ENCODE data around the gene MCL1. TPM values are rescaled to one million over a fixed set of nuclear protein-coding genes. Genes with fewer than 3 reads are reported as not detected.
A peak's percentile ranks its signal among the peaks of the same experiment; 100 is the strongest.

Gene MCL1
- total and polyA plus RNA-seq, 2 experiments from 2014 or later, result 55.3 to 244 TPM

GRCh38 chr1:150604226-150604588, 24.8 kb upstream of the MCL1 start:
- DNase-seq (ENCODE audit: low spot score) (no peak), ATAC-seq (no peak)
- Mint-ChIP-seq H3K36me3 (ENCODE audit: low read depth) (peaks cover 14% of the 10 kb centered on the region; the same call in 2 of the 3 replicates), H3K27ac (peak overlapping the region; percentile 98), H3K4me3 (peak overlapping the region; percentile 22; the same call in 2 of the 3 replicates), H3K27me3 (ENCODE audit: insufficient read depth, low read depth, poor library complexity) (no peaks in the 10 kb centered on the region), H3K4me1 (peaks cover 17% of the 10 kb centered on the region), H3K9me3 (no peaks in the 10 kb centered on the region)
- H3K79me2 ChIP-seq (replicated peaks; ENCODE audit: insufficient read depth), result no peaks in the 10 kb centered on the region
- peak overlapping the region; percentile 7 for H3K4me2 ChIP-seq
- H3K4me3 ChIP-seq, result no peak overlapping the region
- H3K36me3 ChIP-seq (ENCODE audit: insufficient read depth), result no peaks in the 10 kb centered on the region
- TF ChIP-seq EZH2phosphoT487 (IDR thresholded peaks at IDR 0.05; ENCODE audit: unreplicated experiment) (no peak), ZNF114 (CRISPR knock-in tag; IDR thresholded peaks at IDR 0.05) (no peak), ZNF331 (CRISPR knock-in tag; IDR thresholded peaks at IDR 0.05; ENCODE audit: low read depth) (no peak), CREB1 (CRISPR knock-in tag; IDR thresholded peaks at IDR 0.05; ENCODE audit: low read depth) (no peak)
- TF ChIP-seq, protein P1, sequence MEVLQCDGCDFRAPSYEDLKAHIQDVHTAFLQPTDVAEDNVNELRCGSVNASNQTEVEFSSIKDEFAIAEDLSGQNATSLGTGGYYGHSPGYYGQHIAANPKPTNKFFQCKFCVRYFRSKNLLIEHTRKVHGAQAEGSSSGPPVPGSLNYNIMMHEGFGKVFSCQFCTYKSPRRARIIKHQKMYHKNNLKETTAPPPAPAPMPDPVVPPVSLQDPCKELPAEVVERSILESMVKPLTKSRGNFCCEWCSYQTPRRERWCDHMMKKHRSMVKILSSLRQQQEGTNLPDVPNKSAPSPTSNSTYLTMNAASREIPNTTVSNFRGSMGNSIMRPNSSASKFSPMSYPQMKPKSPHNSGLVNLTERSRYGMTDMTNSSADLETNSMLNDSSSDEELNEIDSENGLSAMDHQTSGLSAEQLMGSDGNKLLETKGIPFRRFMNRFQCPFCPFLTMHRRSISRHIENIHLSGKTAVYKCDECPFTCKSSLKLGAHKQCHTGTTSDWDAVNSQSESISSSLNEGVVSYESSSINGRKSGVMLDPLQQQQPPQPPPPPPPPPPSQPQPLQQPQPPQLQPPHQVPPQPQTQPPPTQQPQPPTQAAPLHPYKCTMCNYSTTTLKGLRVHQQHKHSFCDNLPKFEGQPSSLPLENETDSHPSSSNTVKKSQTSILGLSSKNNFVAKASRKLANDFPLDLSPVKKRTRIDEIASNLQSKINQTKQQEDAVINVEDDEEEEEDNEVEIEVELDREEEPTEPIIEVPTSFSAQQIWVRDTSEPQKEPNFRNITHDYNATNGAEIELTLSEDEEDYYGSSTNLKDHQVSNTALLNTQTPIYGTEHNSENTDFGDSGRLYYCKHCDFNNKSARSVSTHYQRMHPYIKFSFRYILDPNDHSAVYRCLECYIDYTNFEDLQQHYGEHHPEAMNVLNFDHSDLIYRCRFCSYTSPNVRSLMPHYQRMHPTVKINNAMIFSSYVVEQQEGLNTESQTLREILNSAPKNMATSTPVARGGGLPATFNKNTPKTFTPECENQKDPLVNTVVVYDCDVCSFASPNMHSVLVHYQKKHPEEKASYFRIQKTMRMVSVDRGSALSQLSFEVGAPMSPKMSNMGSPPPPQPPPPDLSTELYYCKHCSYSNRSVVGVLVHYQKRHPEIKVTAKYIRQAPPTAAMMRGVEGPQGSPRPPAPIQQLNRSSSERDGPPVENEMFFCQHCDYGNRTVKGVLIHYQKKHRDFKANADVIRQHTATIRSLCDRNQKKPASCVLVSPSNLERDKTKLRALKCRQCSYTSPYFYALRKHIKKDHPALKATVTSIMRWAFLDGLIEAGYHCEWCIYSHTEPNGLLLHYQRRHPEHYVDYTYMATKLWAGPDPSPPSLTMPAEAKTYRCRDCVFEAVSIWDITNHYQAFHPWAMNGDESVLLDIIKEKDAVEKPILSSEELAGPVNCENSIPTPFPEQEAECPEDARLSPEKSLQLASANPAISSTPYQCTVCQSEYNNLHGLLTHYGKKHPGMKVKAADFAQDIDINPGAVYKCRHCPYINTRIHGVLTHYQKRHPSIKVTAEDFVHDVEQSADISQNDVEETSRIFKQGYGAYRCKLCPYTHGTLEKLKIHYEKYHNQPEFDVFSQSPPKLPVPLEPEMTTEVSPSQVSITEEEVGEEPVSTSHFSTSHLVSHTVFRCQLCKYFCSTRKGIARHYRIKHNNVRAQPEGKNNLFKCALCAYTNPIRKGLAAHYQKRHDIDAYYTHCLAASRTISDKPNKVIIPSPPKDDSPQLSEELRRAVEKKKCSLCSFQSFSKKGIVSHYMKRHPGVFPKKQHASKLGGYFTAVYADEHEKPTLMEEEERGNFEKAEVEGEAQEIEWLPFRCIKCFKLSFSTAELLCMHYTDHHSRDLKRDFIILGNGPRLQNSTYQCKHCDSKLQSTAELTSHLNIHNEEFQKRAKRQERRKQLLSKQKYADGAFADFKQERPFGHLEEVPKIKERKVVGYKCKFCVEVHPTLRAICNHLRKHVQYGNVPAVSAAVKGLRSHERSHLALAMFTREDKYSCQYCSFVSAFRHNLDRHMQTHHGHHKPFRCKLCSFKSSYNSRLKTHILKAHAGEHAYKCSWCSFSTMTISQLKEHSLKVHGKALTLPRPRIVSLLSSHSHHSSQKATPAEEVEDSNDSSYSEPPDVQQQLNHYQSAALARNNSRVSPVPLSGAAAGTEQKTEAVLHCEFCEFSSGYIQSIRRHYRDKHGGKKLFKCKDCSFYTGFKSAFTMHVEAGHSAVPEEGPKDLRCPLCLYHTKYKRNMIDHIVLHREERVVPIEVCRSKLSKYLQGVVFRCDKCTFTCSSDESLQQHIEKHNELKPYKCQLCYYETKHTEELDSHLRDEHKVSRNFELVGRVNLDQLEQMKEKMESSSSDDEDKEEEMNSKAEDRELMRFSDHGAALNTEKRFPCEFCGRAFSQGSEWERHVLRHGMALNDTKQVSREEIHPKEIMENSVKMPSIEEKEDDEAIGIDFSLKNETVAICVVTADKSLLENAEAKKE (CRISPR knock-in tag; IDR thresholded peaks at IDR 0.05), result no peak
- no peak overlapping the region for H2AFZ ChIP-seq
- peaks cover 4% of the 10 kb centered on the region; the same call in 1 of the 2 replicates for H3K9me2 ChIP-seq (ENCODE audit: insufficient read depth)
- peaks cover 8% of the 10 kb centered on the region for H3F3A ChIP-seq (replicated peaks; ENCODE audit: low read depth)
- no peaks in the 10 kb centered on the region for H3K27me3 ChIP-seq (ENCODE audit: insufficient read depth)
- peaks cover 8% of the 10 kb centered on the region for H3K4me1 ChIP-seq (ENCODE audit: insufficient read depth)
- H3K27ac ChIP-seq (ENCODE audit: low read depth), result peak overlapping the region; percentile 84
- no peaks in the 10 kb centered on the region for H4K20me1 ChIP-seq (replicated peaks; ENCODE audit: insufficient read depth)

GRCh38 chr1:150603711-150604110, 24.3 kb upstream of the MCL1 start:
- H3K9me2 ChIP-seq (ENCODE audit: insufficient read depth), result peaks cover 4% of the 10 kb centered on the region; the same call in 1 of the 2 replicates
- no peak for ATAC-seq
- peaks cover 17% of the 10 kb centered on the region for H3K4me1 Mint-ChIP-seq
- no peaks in the 10 kb centered on the region for H3K27me3 ChIP-seq (ENCODE audit: insufficient read depth)
- H3K4me3 ChIP-seq, result no peak overlapping the region
- H3K36me3 ChIP-seq (ENCODE audit: insufficient read depth), result no peaks in the 10 kb centered on the region
- H3F3A ChIP-seq (replicated peaks; ENCODE audit: low read depth), result peaks cover 8% of the 10 kb centered on the region
- peak overlapping the region; percentile 87 for H3K27ac Mint-ChIP-seq
- no peaks in the 10 kb centered on the region for H4K20me1 ChIP-seq (replicated peaks; ENCODE audit: insufficient read depth)
- no peak for DNase-seq (ENCODE audit: low spot score)
- H3K36me3 Mint-ChIP-seq (ENCODE audit: low read depth), result peaks cover 11% of the 10 kb centered on the region; the same call in 2 of the 3 replicates
- peaks cover 8% of the 10 kb centered on the region for H3K4me1 ChIP-seq (ENCODE audit: insufficient read depth)
- H3K27ac ChIP-seq (ENCODE audit: low read depth), result peak overlapping the region; percentile 84
- H3K4me2 ChIP-seq, result peak overlapping the region; percentile 7
- H3K9me3 Mint-ChIP-seq, result no peaks in the 10 kb centered on the region
- no peak overlapping the region for H2AFZ ChIP-seq
- H3K4me3 Mint-ChIP-seq, result no peak overlapping the region
- H3K79me2 ChIP-seq (replicated peaks; ENCODE audit: insufficient read depth), result no peaks in the 10 kb centered on the region
- peaks cover 1% of the 10 kb centered on the region for H3K27me3 Mint-ChIP-seq (ENCODE audit: insufficient read depth, low read depth, poor library complexity)
- no peak for TF ChIP-seq EZH2 (IDR thresholded peaks at IDR 0.05; ENCODE audit: low read depth, unreplicated experiment)
- TF ChIP-seq, protein P2, sequence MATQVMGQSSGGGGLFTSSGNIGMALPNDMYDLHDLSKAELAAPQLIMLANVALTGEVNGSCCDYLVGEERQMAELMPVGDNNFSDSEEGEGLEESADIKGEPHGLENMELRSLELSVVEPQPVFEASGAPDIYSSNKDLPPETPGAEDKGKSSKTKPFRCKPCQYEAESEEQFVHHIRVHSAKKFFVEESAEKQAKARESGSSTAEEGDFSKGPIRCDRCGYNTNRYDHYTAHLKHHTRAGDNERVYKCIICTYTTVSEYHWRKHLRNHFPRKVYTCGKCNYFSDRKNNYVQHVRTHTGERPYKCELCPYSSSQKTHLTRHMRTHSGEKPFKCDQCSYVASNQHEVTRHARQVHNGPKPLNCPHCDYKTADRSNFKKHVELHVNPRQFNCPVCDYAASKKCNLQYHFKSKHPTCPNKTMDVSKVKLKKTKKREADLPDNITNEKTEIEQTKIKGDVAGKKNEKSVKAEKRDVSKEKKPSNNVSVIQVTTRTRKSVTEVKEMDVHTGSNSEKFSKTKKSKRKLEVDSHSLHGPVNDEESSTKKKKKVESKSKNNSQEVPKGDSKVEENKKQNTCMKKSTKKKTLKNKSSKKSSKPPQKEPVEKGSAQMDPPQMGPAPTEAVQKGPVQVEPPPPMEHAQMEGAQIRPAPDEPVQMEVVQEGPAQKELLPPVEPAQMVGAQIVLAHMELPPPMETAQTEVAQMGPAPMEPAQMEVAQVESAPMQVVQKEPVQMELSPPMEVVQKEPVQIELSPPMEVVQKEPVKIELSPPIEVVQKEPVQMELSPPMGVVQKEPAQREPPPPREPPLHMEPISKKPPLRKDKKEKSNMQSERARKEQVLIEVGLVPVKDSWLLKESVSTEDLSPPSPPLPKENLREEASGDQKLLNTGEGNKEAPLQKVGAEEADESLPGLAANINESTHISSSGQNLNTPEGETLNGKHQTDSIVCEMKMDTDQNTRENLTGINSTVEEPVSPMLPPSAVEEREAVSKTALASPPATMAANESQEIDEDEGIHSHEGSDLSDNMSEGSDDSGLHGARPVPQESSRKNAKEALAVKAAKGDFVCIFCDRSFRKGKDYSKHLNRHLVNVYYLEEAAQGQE (IDR thresholded peaks at IDR 0.05; ENCODE audit: unreplicated experiment), result no peak
- TF ChIP-seq POLR2AphosphoS5 (IDR thresholded peaks at IDR 0.05; ENCODE audit: low read depth), result no peak
- TF ChIP-seq NANOG (IDR thresholded peaks at IDR 0.05; ENCODE audit: borderline replicate concordance), result no peak
- TF ChIP-seq JUNB (IDR thresholded peaks at IDR 0.05; ENCODE audit: unreplicated experiment), result no peak
- TF ChIP-seq, protein P3, sequence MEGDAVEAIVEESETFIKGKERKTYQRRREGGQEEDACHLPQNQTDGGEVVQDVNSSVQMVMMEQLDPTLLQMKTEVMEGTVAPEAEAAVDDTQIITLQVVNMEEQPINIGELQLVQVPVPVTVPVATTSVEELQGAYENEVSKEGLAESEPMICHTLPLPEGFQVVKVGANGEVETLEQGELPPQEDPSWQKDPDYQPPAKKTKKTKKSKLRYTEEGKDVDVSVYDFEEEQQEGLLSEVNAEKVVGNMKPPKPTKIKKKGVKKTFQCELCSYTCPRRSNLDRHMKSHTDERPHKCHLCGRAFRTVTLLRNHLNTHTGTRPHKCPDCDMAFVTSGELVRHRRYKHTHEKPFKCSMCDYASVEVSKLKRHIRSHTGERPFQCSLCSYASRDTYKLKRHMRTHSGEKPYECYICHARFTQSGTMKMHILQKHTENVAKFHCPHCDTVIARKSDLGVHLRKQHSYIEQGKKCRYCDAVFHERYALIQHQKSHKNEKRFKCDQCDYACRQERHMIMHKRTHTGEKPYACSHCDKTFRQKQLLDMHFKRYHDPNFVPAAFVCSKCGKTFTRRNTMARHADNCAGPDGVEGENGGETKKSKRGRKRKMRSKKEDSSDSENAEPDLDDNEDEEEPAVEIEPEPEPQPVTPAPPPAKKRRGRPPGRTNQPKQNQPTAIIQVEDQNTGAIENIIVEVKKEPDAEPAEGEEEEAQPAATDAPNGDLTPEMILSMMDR (conservative IDR thresholded peaks at IDR 0.05; ENCODE audit: low read depth in 2 of 2), result no peak
- no peak for TF ChIP-seq STAT1 (IDR thresholded peaks at IDR 0.05; ENCODE audit: unreplicated experiment)

Data from GM23338 (cell line).